Islet precursor cell (in vitro differentiated cells): ENCODE measurements around the gene SMIM36.
"Not testable (repeated sequence)": the region's sequence is repeated elsewhere in the genome, so short reads cannot be mapped to it uniquely, and the experiment has no call there.

ENCODE experiments used
- DNase-seq: peaks from one replicate; pipeline ENCODE4 v3.0.0-alpha.2; 2018

The SMIM36 gene

GRCh38 chr17:55453839-55454557 lies 57.3 kb downstream of the SMIM36 start:
- DNase-seq: no peak

DNA sequence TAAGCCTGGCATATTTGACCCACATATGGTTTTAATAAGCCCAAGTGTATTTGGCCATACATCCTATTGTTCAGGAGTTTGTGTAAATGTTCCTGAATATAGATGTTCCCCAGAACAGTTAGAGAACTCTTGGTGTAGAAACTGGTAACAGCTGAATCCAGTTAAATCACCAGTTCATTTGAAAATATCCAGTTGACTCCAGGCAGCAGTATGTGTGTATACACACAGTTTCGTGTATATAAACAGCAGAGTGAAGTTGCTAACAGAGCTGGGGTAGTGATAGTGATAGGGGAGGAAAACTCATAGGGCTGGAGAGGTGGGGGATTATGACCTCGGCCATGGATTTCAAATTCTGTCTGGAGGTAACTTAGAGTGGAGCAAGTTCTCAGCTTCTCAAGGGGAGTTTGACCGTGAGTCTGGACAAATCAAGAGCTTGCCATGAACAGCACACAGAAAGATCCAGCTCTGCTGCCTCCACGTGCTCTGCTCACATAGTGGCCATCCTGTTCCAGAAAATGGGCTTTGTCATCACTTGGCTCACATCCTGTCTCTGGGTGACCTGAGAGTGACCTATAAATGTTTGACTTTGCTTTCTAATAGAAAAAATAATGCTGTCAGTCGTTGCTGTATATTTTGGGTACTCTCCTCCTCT lies 59.0 kb downstream of the SMIM36 start:
- no peak for DNase-seq

DNA sequence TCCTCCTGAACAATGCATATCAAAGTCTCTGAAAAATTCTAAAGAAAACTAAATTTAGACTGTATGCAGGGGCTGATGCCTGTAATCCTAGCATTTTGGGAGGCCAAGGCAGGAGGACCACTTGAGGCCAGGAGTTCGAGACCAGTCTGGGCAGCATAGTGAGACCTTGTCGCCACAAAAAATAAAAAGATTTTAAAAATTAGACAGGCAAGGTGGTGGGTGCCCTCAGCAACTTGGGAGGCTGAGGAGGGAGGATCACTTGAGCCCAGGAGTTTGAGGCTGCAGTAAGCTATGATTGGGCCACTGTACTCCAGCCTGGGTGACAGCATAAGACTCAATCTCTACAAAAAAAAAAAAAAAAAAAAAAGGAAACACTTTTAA lies 59.5 kb downstream of the SMIM36 start:
- no peak for DNase-seq

- no peak for DNase-seq
These were observed 60.0 kb downstream of the SMIM36 start for GRCh38 chr17:55451203-55451641.

- no peak for DNase-seq
These were observed 60.9 kb downstream of the SMIM36 start for GRCh38 chr17:55450232-55450825.

- no peak for DNase-seq
These were observed 62.6 kb downstream of the SMIM36 start for GRCh38 chr17:55448681-55449080.

GRCh38 chr17:55446581-55447205 lies 64.6 kb downstream of the SMIM36 start:
- no peak for DNase-seq

DNA sequence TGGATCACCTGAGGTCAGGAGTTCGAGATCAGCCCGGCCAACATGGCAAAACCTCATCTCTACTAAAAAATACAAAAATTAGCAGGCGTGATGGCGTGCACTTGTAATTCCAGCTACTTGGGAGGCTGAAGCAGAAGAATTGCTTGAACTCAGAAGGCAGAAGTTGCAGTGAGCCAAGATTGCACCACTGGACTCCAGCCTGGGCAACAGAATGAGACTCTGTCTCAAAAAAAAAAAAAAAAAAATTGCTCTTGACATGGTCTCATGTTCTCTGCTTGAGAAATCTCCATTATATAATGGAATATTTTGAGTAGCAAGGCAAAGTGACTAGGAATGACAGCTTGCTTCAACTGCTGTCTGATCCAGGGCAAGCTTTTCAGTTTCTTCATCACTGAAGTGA lies 65.2 kb downstream of the SMIM36 start:
- DNase-seq: not testable (repeated sequence)

DNA sequence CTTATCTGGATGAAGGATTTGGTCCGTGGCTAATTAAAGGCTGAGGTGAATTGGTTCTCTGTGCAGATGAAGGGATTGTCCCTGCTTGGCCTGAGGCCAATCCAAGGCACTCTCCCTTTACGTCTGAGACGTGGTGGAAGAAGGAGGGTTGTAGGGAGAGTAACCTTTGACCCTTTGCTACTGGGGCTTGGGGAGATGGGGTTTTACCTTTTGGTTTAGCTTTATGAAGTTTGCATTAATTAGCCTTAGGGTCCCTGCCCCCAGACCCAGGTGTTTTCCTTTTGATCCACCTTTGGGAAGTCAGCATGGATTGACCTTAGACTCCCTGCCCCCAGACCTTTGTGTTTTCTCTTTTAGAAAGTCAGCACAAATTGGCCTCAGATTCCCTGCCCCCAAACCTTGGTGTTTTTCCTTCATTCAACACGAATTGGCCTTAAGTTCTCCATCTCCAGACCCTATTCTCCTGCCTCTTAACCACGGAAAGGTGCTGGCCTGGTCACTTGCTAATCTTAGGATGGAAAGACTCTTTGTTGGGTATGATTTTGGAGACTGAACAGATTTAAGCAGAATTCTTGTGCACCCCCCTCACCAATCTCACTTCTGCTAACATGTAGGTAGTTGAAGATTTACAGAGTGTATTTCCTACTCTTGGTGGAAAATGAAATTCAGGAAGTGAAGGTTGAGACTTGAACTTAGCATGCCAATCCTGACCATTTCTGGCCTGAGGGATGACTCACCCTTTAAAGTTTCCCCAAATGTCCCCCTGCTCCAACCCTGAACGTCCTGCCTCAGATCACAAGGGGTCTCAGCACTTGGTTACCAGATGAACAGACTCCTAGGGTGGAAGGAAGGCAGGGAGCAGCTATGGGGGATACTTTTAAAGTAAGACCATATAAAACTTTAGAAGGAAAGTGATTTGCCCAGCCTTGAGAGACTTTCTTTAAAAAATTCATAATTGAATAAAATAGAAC lies 66.5 kb downstream of the SMIM36 start:
- DNase-seq: peak; percentile 90

- DNase-seq: peak; percentile 82
These were observed 67.3 kb downstream of the SMIM36 start for GRCh38 chr17:55443904-55444303.

- no peak for DNase-seq
These were observed 68.1 kb downstream of the SMIM36 start for GRCh38 chr17:55442953-55443683.

DNA sequence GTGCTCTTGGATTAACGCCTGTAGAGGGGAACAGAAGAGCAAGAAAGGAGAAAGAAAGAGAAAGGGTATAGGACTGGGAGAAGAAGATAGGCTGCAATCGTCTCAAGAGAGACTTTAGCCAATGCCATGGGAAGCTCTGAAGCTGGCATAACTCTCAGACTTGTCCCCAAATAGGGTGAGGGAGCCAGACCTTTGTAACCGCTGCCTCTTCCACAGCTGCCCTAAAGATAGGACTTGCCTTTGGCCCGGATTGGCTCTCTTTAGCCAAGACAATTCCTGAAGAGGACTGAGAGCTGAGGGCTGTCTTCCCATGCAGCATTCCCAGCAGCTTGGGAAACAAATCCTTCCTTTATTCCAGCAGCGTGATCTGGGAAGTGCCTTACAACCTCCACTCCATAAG lies 68.8 kb downstream of the SMIM36 start:
- DNase-seq: no peak

DNA sequence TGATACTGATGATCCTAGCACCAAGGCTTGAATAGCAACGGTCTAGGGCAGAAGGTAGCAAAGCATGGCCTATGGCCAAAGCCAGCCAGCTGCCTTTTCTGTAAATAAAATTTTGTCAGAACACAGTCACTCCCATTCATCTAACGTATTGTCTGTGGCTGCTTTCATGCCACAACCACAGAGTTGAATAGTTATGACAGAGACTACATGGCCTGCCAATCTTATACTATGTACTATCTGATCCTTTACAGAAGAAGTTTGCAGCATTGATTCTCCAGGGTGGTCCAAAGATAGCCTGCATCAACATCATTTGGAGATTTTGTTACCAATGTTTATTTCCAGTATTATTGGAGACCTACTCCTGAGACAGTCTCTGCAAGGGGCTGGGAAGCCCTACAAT lies 69.7 kb downstream of the SMIM36 start:
- no peak for DNase-seq

DNA sequence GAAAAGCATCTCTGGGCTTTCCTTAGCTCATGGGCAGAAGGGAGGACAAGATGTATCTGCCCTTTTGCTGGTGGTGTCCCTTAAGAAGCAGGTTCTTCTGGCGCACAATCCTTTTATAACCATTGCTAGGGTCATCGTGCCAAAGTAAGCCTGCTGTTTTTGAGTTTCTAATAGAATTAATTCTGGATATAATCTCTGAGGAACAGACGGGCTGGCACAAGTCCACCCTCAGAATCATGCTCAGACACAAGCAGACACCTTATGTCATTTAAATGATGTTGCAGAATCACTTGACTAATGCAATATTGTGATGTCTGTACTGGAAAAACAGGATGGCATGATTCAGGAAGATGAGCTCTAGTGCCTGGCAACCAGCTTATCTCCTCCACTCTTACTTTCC lies 70.9 kb downstream of the SMIM36 start:
- no peak for DNase-seq

GRCh38 chr17:55437159-55437605 lies 74.1 kb downstream of the SMIM36 start:
- DNase-seq: no peak

- DNase-seq: no peak
These were observed 74.8 kb downstream of the SMIM36 start for GRCh38 chr17:55436224-55437158.

GRCh38 chr17:55435408-55435807 lies 75.8 kb downstream of the SMIM36 start:
- DNase-seq: no peak

- no peak for DNase-seq
These were observed 76.5 kb downstream of the SMIM36 start for GRCh38 chr17:55434721-55435120.

DNA sequence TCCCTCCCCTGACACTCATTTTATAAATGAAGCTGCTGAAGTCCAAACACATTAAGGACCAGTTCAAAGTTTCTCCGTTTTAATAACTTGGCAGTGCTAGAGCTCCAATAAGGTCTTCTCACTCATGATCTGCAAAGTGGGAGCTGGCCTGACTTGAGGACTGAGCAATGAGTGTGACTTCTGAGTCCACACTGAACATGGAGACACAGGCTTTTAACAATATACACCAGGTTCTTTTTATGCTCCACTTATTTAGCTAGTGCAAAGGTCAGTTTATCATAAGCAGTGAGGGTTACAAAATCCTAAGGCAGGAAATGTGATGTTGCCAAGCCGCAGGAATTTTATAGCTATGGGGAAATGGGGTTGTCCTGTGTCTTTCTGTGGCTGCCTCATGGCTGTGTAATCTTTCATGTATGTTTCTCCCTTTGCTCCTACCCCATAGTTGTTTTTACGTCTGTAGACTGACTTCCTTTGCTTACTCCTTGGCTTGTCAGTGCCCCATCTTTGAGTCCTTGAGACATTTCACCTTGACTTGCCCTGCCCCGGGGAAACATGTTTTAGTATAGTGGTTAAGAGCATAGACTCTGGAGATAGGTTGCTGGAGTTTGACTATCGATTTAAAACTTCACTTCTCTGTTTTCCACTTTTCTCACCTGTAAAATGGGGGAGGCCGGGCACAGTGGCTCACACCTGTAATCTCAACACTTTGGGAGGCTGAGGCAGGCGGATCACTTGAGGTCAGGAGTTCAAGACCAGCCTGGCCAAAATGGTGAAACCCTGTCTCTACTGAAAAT lies 77.4 kb downstream of the SMIM36 start:
- DNase-seq: no peak
